KMS-11 (cell line): ENCODE measurements around the gene AK9.

ENCODE experiments used
- H2AFZ ChIP-seq: fragments of 200-600 bp; sonication (generic); 2 replicates; pipeline ENCODE4 v1.6.1; 2016; ENCODE audit warnings: antibody characterized with exemption, mixed run types, low read depth
- H3K27ac ChIP-seq: fragments of 200-600 bp; sonication (generic); 2 replicates; pipeline ENCODE4 v1.6.1; 2016; ENCODE audit warnings: mild to moderate bottlenecking, mixed run types
- H3K27me3 ChIP-seq: fragments of 200-600 bp; sonication (generic); 2 replicates; pipeline ENCODE4 v1.6.1; 2017; ENCODE audit warnings: mild to moderate bottlenecking, low read depth, mixed run types, moderate library complexity; ENCODE audit not compliant: insufficient read depth
- H3K36me3 ChIP-seq: fragments of 200-600 bp; sonication (generic); 2 replicates; pipeline ENCODE4 v1.6.1; 2017; ENCODE audit warnings: mild to moderate bottlenecking, mixed run types; ENCODE audit not compliant: insufficient read depth
- H3K4me1 ChIP-seq: fragments of 200-600 bp; sonication (generic); 2 replicates; pipeline ENCODE4 v1.6.1; 2016; ENCODE audit warnings: mild to moderate bottlenecking, low read depth, mixed run types; ENCODE audit not compliant: poor library complexity, severe bottlenecking
- H3K4me2 ChIP-seq: fragments of 200-600 bp; sonication (generic); 2 replicates; pipeline ENCODE4 v1.7.0; 2016; ENCODE audit warnings: mild to moderate bottlenecking, mixed run types
- H3K4me3 ChIP-seq: fragments of 200-600 bp; sonication (generic); IDR thresholded peaks from 2 replicates; pipeline ENCODE4 v1.6.1; 2017; ENCODE audit warnings: low read depth, low read length, mixed read lengths; ENCODE audit not compliant: insufficient read depth
- H3K79me2 ChIP-seq: fragments of 200-600 bp; sonication (generic); 2 replicates; pipeline ENCODE4 v1.6.1; 2016; ENCODE audit warnings: low read depth, mixed run types; ENCODE audit not compliant: insufficient read depth
- H3K9ac ChIP-seq: fragments of 200-600 bp; sonication (generic); 2 replicates; pipeline ENCODE4 v1.6.1; 2016; ENCODE audit warnings: mild to moderate bottlenecking, mixed run types
- H4K20me1 ChIP-seq: fragments of 200-600 bp; sonication (generic); 2 replicates; pipeline ENCODE4 v1.6.1; 2016; ENCODE audit warnings: mild to moderate bottlenecking, mixed run types; ENCODE audit not compliant: insufficient read depth
- CTCF ChIP-seq: fragments of 200-600 bp; sonication (generic); conservative IDR thresholded peaks from 2 replicates; pipeline ENCODE4 v1.6.1; 2017; ENCODE audit warnings: low read depth, mild to moderate bottlenecking, antibody characterized with exemption, low read length, moderate library complexity, mixed read lengths

Gene AK9

GRCh38 chr6:109457562-109457996 lies 233.4 kb downstream of the AK9 start:
- H3K9ac ChIP-seq = no peak overlapping the region
- TF ChIP-seq CTCF = no peak
- no peak overlapping the region for H3K4me2 ChIP-seq
- no peaks in the 10 kb centered on the region for H3K36me3 ChIP-seq
- H3K4me3 ChIP-seq = no peak overlapping the region
- H3K79me2 ChIP-seq = no peaks in the 10 kb centered on the region
- H3K27me3 ChIP-seq = no peaks in the 10 kb centered on the region
- H3K4me1 ChIP-seq = peaks cover 48% of the 10 kb centered on the region
- no peaks in the 10 kb centered on the region for H4K20me1 ChIP-seq
- no peak overlapping the region for H3K27ac ChIP-seq
- no peak overlapping the region for H2AFZ ChIP-seq

- H3K27ac ChIP-seq = no peak overlapping the region
- no peak overlapping the region for H3K4me3 ChIP-seq
Measured at GRCh38 chr6:109456710-109457561, 234.1 kb downstream of the AK9 start.

GRCh38 chr6:109456111-109456583 lies 234.9 kb downstream of the AK9 start:
- Histone ChIP-seq H4K20me1 (no peaks in the 10 kb centered on the region), H3K27ac (no peak overlapping the region), H2AFZ (peak overlapping the region; percentile 33; the same call in 1 of the 2 replicates), H3K79me2 (no peaks in the 10 kb centered on the region), H3K27me3 (no peaks in the 10 kb centered on the region), H3K9ac (peak overlapping the region; percentile 25; the same call in 1 of the 2 replicates), H3K4me2 (peak overlapping the region; percentile 82), H3K4me3 (no peak overlapping the region), H3K36me3 (no peaks in the 10 kb centered on the region), H3K4me1 (peaks cover 45% of the 10 kb centered on the region)
- TF ChIP-seq CTCF = no peak

More at GRCh38 chr6:109456710-109457561, 234.1 kb downstream of the AK9 start:
- no peaks in the 10 kb centered on the region for H3K27me3 ChIP-seq
- H3K36me3 ChIP-seq = no peaks in the 10 kb centered on the region
- H3K4me2 ChIP-seq = peak overlapping the region; percentile 82
- H4K20me1 ChIP-seq = no peaks in the 10 kb centered on the region
- H3K9ac ChIP-seq = no peak overlapping the region
- no peaks in the 10 kb centered on the region for H3K79me2 ChIP-seq
- TF ChIP-seq CTCF = no peak
- H3K4me1 ChIP-seq = peaks cover 45% of the 10 kb centered on the region
- H2AFZ ChIP-seq = no peak overlapping the region

- Histone ChIP-seq H4K20me1 (no peaks in the 10 kb centered on the region), H3K36me3 (no peaks in the 10 kb centered on the region), H3K9ac (peak within 1 kb of the TSS; percentile 25; the same call in 1 of the 2 replicates), H3K27ac (no peak within 1 kb of the TSS), H3K27me3 (no peaks in the 10 kb centered on the region), H3K4me1 (peaks cover 41% of the 10 kb centered on the region), H3K4me2 (peak within 1 kb of the TSS; percentile 82), H3K4me3 (no peak within 1 kb of the TSS), H3K79me2 (no peaks in the 10 kb centered on the region), H2AFZ (peak within 1 kb of the TSS; percentile 38)
- no peak for TF ChIP-seq CTCF
Measured at GRCh38 chr6:109455437-109456110, 235.4 kb downstream of the AK9 start, which contains the start of gene MICAL1. MICAL1 (minus strand) TSS chr6:109455772; CDS start chr6:109454196, 1,576 bp downstream.
